ENCODE measurements around the gene FAM131B.

Gene FAM131B

DNA sequence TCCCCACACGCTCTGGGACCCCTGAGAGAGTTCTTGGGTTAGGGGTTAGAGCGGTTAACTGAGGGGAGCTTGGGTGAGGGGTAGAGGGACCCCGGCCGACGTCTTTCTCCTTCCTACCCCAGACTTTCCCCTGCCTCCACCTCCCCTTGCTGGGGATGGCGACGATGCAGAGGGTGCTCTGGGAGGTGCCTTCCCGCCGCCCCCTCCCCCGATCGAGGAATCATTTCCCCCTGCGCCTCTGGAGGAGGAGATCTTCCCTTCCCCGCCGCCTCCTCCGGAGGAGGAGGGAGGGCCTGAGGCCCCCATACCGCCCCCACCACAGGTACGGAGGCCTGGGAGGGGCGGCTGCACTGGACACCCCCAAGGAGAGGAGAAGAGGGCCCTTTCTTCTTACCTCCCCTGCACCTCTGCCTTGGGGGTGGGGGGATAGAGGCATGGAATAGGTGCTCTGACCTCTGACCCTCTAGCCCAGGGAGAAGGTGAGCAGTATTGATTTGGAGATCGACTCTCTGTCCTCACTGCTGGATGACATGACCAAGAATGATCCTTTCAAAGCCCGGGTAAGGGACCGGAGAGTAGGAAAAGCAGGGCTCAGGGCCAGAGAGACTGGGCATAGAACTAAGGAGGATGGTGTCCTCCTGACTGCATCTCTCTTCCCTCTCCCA lies 19.7 kb upstream of the FAM131B start:
- no peak for DNase-seq

DNA sequence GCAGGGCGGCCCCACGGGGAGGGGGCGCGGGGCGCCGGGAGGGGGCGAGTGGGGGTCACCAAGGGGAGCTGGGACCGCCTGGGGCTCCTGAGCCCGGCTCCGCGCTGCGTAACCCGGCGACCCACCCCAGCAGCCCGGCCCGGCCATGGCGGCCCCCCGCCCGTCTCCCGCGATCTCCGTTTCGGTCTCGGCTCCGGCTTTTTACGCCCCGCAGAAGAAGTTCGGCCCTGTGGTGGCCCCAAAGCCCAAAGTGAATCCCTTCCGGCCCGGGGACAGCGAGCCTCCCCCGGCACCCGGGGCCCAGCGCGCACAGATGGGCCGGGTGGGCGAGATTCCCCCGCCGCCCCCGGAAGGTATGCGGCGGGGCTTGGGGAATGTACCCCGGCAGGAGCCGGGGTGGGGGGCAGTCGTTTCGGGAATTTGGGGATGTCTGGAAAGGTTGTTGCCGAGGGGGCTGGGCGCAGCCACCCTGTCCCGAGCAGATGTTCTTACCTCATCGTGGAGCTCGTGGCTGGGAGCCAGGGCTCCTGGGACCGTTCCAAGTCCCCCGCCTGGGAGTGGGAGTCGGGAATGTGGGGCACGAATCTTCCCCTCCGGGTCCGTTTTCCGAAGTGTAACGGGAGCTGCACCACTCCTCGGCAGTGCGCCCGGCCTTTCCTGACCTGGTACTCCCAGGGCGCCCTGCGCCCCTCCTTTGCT lies 19.1 kb upstream of the FAM131B start:
- peak in 1 of 2 donors; percentile 52 for DNase-seq

DNA sequence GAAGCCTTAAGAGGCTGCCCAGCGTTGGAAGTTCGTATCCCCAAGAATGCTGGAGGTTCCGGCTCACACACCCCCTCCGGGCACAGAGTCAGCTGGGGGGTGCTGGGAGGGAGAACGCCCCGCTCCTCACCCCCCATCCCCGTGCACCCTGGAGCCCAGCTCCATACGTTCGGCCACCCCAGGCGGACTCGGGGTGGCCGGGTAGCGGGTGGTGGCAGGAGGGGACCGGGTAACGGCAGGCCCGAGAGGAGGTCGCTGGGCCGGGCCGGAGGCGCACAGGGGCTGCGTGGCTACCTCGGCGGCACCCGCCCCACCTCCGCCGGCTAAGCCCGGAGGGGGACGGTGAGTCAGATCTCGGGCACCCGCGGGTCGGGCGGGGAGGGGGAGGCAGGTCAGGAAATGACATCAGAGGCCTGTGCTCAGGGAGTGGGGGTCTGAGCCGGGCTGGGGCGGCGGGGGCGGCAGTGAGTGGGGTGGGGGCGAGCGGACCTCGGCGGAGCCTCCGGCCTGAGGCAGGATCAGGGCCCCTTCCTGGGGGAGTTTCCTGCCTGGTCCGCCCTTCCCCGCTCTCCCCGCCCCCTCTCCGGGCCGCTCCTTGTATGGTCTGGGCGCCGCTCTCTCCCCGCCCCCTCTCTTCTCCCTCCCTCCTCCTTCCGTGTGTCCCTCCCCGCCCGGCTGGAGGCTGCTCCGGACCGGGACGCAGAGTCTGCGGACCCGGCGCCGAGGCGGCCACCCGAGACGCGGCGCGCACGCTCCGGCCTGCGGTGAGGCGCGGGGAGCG lies 18.3 kb upstream of the FAM131B start, which contains the start of gene ZYX:
ZYX (plus strand) TSS at position 700 of the 781 bp plus-strand sequence. CDS start 227 bp downstream, outside the sequence.
- peak; percentile 79 to 81 for DNase-seq

DNA sequence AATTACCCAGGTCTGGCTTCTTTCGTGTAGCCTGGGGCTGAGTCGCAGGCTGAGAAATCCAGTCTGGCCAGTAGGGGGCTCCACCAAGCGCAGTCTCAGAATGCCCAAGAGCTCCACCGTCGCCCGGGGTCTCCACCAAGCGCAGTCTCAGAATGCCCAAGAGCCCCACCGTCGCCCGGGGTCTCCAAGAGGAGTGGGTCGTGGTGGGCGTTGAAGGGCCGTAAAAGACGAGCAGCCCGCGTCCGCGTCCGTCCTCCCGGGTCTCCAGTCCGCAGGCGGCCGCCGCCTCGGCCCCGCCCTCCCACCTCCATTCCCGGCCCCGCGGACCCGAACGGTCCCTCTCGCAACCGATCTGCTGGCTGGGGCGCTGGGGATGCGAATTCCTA lies 17.7 kb upstream of the FAM131B start:
- DNase-seq, result peak; percentile 74 to 82

DNA sequence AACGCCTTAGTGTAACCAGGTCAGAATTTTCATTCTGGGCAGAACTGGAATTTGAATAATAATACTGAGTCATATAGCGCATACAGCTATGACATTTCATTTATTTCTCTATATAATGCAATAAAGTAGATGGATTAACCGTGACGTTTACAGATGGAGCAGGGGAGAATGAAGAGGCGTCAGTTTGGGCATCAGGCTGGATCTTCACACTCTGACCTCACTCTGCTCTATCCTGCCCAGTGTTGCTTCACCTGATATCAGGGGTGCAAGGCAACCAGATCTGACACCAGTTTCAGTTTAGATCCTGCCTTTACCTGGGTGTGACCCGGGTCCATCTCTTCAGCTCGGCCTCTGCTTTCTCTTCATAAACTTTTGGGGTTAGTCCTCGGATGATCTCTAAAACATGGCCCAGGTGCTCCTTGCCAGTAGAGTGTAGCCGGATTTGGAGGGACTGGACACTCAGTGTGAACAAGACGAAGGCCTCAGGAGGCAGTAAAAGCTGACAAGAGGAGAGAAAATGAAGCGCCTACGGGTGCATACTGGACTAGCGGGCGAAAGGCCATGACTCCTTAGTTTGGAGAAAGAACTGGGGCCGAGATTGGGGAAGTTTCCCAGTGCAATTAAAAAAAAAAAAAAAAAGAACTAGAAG lies 17.2 kb upstream of the FAM131B start:
- no peak for DNase-seq

DNA sequence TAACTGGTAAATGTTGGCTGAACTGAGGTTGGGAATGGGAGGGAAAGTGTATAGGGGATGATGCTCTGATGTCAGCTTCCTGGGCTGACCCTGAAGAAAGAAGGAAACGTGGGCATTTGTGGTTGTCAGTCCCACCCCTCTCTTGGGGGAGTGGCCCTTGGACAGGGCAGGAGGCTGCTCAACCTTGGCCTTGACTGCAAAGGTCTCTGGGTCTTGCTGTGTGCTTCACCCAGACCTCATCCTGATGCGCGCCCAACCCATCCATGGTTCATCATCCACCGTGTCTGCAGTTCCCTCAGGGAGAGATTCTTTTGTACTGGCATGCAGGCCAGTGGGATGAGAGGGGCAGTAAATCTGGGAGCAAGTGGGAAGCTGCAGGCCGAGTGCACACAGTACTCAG lies 13.9 kb upstream of the FAM131B start:
- no peak for DNase-seq

DNA sequence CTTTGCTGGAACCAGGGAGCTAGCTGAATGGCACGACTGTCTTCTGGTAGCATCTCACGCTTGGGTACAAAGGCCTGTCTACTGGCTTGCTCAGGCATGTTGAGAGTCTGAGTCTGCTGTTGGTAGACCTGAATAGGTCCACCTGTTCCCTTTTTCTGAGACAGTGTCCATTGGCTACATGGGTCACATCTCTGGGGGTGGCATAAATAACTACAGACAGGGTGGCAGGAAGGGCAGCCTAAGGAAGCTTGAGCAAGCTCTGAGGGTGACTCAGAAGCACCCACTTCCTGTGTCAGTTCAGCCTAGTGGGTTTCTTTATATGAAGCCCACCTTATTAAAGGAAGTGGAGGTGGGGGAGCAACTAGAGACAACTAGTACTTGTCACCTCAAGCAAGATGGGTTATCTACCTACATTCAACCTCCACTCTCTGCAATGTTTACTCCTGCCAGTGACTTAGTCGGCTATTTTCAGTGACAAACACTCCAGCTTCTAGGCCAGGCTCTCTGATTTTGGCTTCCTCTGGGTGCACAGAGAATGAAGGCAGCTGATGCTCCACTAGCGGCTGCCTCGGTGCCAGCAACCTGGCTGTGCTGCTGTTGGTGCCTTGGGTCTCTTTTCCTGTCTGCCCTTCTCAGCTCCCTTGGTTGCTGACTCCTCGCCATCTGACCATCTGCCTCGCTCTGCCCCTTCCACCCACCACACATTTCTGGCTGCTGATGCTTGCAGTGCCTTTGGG lies 13.0 kb upstream of the FAM131B start:
- DNase-seq, result no peak

DNA sequence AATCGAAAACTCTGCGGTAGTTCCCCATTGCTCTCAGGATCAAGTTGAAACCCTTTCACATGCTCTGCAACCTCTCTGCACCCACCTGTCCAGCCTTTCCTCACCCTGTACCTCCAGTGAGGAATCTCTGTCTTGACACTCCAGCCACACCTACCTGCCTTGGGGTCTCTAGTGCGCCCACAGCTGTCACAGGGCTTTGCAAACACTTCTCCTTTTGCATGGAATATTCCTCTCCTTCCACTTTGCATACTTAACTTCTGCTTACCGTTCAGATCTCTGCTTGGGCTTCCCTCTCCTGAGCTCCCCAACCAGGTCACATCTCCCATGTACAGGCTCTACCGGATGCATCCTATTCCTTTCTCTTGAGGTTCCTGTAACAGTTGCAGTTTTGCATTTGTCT lies 12.0 kb upstream of the FAM131B start:
- no peak for DNase-seq

DNA sequence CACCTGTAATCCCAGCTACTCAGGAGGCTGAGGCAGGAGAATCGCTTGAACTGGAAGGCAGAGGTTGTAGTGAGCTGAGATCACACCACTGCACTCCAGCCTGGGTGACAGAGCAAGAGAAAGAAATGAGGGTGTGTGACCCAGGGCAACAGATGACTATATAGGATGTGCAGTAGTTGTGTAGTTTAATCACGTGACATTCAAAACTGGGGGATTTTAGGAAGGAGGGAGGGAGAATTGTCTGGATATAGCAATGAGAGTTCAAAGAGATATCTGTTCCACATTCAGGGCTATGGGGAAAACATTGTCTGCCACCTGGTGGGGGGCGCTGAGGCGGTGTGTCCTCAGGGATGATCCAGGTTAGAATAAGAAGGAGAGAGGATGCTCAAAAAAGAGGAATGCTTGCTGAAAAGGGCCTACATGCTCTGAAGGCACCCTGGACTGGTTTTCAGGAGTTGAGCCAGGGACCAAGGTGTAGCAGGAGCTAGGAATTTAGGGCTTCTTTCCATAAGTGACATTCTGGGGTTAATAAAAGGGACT lies 10.8 kb upstream of the FAM131B start:
- no peak for DNase-seq

DNA sequence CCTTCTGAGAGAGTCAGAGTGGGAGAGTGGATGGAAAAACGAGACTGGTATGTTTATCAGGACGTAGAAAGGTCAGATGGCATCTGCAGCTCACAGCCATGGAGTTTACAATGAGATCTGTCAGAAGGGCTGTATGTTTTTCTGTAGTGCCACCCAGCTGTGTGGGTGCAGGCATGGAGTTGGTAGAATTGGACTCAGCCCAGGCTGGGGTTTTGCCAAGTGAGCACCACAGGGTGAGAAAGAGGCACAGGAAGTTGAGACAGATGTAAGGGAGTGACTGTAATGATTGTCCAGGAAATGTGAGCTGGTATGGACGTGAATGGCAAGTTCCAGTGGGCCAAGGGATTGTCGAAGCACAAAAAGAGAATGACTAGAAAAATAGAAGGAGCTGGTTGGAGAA lies 9.6 kb upstream of the FAM131B start:
- DNase-seq, result peak; percentile 85 to 86

DNA sequence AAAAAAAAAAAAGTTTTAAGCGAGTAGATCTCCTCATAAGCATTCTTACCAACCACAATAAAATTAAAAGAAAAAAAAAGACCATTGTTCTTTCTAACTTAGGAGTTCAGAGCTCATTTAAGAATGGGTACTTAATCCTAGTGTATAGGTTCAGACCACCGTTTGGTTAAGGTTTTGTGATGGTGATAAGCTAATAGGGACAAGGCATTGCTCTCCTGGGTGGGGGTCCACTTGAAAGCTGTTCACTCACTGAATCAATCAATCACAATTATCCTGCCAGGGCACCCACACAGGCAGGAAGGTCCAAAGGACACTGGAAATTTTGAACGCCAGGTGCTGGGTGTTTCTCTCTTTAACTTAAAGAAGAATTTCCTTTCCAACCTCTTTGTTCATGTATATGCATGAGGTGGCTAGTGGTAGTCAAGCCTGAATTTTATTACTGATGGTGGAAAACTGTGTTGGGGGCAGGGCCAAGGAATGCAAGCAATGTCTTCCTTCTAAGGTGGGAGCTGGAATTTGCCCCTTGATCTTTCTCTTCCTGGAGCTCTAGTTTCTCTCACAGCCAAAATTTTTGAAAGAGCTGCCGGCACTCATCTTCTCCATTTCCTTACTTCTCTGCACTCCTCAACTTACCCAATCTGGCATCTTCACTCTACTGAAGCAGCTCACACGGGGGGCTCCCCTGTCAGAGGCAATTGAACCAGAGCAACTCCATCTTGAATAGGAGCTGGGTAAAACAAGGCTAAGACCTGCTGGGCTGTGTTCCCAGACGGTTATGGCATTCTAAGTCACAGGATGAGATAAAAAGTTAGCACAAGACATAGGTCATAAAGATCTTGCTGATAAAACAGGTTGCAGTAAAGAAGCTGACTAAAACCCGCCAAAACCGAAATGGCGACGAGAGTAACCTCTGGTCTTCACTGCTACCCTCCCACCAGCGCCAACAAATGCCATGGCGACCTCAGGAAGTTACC lies 7.5 kb upstream of the FAM131B start:
- DNase-seq, result no peak

DNA sequence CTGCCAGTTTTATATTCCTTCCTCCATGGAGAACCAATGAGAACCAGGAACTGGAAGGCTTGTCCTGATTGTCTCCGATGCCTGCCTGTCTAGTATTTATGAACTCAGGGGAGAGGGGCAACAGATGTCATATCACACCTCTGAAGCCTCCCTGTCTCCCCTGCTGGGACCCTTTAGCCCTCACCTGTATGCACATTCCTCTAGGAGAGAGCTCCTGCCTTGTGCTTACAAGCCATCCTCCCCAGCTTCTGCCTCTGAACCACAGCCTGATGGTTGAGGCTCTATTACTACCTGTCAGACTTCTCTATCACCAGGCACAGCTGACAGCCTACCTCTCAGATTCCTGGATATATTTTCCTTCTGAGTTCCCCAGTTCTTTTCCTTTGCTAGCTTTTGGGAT lies 5.9 kb upstream of the FAM131B start:
- DNase-seq, result no peak

DNA sequence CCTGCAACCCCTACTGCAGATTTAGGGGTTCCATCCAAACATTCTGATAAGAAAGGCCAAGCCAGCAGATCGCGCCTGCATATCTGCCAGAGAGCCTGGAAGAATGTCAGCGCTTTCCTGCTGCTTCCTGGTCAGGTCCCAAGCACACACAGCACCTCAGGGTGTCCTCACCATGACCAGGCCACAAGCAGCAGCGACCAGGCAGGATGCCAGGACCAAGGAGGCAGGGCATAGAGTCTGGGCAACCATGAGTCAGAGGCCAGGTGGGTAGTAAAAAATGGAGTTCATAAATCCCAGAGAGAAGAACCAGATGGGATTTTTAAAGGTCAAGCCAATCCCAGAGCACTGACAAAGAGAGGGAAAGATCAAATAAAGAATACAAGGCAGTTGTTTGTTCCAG lies 5.5 kb upstream of the FAM131B start:
- no peak for DNase-seq

DNA sequence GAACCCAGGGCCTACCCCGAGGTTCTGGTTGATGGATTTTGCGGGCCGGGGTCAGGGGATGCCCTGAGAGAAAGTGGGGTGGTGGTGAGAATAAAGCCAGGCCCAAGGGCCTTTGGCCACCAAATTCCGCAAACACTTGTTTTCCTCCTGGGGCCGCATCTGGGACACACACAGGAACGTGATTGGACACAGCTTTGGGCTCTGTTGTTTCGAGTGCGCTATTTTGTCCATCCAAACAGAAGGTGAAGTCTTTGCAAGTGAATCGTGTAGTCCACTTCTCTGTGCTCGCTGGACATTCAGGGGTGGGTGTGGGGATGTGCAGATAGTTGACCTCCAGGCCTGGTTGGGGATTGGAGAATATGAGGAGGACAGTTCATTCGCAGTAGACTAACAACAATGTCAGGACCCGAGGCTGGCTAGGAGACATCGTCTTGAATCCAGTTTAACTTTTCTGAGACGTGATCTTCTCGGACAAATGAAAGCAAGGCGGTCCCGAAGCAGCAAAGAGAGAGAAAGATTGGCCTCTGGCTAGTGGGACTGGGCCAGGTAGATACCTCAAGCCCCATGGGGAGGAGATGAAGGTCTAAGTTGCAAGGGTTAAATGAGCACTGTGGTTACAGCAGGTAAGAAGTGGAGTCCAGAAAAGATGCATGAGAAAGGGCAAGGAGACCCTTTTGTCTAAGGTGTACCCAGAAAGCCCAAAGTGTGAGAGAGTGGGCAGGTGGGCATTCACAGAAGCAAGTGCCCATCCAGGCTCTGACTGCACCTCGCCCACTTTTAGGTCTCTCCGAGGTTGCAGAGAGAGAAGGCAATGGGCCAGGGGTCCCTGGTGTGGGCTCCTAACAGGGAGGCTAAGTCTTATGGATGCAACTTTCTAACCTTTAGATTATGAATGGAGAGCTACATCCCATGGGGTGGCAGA lies 764 bp upstream of the FAM131B start:
- no peak for DNase-seq

DNA sequence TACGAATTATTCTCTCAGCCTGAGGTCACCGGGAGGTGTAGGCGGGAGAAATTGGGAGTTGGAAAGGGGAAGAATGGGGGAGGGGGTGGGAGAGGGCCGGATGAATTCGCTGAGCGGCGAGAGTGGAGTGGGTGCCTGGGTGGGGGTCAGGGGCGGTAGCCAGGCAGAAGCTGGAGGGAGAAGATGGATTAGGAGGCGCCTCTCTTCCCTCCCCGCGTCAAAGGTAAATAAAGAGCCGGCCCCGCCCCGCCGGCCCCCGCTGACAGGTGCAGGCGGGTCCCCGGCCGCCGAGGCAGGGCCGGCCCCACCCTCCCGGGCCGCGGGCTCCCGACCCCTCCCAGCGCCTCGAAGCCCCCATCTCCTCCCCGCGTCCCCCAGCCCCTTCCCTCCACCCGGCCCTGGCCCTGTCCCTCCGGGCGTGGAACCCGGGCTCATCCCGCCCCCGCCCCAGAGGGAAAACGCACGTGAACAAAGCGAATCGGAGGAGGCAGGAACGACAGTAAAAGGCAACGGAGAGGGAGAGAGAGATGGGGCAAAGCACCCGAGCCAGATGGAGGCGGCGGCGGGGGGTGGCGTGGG lies 872 bp downstream of the FAM131B start:
- no peak for DNase-seq

DNA sequence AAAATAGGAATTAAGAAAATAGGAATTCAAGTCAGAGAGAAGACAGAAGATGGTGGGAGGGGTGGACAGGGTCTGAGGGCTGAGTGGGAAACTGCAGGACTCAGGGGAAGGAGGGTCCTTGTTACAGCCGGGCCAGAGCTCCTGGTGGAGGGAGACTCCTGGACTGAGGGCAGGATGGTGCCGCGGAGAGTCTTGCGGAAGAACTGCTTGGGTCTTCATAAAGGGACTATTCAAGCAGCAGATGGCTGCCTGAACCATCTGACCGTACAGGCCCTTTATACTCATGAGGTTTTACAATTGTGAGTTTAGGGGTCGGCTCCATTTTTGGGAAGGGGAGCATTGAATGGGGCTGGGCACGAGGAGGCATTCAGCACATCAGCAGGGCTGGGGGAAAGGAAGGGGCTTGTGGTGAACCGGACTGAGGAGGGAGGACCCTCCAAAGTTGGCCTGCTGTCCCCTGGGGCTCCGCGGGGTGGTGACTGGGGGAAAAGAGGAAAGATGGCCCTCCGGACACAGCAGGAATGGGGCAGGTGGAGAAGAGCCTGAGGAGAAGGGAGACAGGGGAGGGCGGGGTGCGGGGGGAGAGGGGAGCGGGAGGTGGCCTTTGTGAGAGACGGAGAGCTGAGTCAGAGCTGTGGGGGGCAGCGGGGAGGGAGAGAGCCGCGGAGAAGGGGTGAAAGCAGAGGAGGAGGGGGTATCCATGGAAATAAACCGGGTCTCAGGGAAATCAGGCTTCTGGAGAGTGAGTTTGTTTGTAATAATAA lies 1.5 kb downstream of the FAM131B start:
- DNase-seq, result no peak

DNA sequence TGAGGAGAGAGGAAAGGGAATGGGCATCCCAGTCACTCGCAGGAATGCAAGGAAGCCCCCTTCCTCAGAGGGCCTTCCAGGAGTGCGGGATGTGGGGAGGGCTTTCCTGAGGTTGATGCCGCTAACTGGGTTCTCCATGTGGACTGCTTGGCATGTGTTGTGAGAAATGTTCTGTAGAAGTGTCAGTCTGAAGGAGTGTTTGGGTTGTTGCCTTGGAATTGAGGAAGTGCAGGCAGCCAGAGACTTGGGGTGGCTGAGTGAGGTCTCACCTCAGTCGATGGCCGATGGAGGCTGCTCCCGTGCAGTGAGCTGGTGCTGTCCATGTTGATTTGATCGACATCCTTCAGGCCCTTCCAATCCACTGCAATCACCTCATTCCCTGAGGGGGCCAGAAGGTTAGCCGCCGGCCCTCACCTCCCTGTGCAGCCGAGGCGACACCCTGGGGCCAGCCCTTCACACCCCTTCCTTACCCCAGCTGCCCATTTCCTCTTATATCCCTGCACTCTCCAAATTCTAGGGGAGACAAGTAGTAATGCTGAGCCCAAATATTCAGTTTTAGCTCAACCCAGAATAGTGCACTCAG lies 2.7 kb downstream of the FAM131B start:
- DNase-seq, result no peak

DNA sequence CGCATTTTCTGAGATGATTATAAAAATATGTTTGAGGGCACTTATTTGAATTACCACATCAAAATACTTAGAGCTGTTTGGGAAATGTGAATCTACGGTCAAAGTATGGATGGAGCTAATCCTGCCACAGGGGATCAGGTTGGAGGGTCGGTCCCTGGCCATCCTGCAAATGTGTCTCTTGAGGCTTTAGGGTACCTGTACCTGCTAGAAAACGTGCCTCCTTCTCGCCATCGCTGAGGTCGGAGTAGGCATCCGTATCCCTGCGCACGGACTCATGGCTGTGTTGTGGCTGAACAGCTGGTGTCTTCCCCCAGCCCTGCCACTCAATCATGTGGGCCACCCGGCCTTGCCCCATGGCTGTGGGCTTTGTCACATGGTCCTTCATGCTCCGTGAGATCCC lies 3.9 kb downstream of the FAM131B start:
- DNase-seq, result no peak
